GM18907 (cell line): Measurements from ENCODE around the gene IGFBP2.

Experiments
- ATAC-seq: cut with Tn5 transposase; IDR thresholded peaks from one replicate; pipeline ENCODE4 v1.9.1; 2021; ENCODE audit warnings: mild to moderate bottlenecking, moderate library complexity; ENCODE audit not compliant: unreplicated experiment

Gene IGFBP2

DNA sequence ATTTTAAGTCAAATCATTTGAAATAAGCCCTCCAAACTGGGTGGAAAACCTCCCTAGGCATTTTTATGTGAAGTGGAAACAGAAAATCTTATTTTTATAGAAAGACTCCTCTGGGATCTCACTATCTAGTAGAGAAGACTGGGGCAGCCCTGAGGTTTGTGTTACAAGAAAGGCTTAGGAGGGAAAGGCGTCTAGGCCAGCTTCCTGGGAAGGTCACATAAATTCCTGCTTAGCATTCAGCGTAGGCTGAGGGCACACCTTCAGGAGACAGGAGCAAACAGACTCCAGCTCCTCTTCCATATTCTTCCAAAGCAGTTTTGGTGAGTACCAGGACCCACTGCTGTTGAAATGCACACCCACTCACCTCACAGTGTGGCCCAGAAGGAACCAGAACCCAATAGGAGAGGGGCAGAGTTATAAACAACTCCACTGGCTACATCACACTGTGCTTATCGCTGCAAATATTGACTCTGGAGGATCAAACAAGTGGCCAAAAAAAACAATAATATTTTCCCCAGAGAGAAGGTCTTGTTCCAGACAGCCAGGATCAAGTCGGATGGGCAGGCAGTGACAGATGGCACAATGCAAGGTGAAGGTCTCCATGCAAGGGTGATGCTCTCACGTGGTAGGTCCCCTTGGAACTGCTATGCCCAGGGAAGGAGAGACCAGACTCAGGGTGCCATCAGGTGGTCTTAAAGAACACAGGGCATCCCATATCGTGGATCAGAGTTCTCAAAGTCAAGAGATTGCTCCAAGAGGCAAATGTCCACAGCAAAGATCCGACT lies 17.7 kb upstream of the IGFBP2 start:
- ATAC-seq: no peak

DNA sequence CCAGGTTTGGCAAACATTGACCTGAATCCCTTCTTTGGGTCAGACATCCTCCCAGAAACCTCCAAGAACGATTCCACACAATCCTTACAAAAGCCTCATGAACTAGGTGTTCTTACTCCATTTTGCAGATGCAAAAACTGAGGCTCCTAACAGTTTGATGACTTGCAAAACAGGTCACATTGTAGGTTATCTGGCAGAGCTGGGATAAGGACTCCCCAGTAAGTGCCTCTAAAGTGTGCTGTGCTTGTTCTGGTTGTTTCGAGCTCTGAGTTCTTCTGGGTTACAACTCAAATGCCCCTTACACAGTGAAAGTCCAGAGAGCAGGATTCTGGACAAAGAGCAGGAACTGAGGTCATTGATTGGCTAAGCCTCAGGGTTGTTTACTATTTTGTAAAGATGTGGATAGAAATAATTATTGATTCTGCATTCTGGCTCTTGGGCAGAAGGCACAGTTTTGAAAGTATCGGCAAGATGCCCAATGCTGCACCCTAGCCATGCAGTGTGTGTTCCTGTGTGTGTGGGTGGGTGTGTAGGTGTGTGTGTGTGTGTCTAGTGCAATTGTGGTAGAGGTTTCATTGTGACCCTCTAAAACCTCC lies 17.0 kb upstream of the IGFBP2 start:
- ATAC-seq: no peak

DNA sequence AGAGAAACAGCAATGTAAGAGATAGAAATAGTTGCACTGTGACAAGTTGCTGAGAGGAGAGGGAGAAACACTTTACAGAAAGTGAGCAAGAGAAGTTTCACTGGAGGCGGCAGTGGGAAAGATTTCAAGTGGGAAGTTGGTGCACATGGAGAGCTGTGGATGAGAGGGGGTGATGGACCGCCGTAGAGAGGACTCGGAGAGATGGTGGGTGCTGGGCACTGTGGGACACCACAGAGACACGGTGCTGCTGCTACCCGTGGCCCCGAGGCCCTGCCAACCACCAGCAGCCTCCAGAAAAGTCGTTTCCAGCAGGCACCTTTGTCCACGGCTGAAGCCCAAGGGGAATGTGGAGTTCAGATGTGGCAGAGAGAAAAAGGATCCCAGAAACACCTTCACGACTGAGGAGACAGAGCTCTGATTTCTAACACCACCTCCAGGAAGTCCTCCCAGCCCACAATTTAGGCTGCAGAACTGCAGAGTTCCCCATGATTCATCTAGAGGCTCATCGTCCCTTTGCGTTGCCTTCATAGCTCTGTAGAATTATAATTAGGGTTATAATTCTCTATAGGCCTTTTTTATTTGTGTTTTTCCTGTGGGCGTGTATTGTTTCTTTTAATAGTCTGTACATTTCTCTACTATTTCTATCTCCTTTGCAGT lies 15.9 kb upstream of the IGFBP2 start:
- ATAC-seq: no peak

DNA sequence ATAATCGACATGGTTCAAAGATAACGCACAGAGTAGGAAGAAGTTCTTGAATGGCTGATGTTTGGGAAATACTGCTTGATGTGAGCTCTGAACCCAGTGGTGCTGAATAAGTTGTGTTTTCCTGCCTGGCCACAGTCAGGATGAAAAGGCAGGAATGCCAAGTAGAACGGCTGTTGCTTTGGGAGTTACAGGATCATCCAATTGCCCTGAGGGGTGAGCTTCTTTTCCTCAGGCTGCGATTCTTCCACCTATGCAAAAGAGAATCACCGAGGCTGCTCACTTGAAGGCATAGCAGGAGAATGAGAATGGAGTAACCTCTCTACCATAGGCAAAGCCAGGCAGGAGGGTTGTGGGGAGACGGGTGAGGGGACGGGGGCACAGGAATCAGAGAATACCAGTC lies 14.4 kb upstream of the IGFBP2 start:
- ATAC-seq: no peak

DNA sequence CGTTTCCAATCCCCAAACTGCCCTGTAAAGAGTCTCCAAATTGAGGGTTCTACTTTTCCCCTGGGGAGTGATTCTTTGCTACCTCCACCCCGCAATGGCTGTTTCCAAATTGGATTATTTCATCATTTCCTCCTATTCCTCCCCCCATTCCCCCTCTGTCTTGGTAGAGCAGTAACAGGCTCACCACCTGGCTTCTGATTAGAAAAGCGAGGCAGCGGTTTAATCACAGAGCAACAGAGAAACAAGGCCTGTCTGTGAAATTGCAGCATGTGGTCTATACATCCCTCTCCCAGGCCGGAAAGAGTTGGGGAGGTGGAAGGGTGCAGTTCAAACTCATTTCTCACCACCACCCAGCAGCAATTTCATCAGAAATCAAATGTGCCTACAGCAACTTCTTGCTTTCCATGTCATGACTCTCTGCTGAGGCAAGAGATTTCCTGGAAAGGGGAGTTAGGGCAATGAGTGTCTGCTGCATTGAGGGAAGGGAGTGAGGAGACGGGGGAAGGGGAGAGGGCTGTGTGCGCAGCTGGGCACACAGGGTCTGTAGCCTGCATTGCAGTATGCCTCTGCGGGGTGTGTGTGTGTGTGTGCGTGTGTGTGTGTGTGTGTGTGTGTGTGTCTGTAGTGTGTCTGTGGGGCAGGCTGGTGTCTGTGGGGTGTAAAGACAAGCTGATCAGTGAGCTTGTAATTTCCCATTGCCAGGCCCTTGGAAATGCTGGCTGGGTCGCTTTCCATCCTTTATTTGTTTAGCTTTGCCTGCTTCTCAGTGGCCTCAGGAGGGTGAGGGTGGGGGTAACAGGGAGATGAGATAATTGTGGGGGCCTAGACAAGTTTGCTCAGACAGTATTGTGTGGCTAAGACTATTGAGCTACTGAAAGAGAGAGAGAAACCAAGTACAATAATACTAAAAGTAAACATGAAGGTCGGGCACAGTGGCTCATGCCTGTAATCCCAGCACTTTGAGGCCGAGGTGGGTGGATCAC lies 13.5 kb upstream of the IGFBP2 start:
- no peak for ATAC-seq

DNA sequence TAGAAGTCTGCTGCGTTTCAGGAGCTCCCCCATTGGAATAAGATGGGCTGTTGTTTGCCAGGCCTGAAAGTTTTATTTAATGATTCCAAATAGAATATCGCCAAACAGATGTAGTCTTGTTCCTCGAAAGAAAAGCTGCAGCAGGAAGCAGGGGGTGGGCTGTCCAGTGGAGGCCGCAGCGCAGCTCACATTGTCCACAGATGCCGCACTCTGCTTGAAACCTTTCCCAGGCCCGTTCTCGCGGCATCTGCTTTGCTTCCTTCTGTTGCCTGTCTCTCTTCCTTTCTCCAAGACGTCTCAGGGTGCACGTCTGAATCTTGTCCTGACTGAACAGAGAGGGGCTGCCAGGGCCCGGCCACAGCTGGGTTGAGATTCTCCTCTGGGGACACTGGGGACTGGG lies 12.4 kb upstream of the IGFBP2 start:
- ATAC-seq: no peak

DNA sequence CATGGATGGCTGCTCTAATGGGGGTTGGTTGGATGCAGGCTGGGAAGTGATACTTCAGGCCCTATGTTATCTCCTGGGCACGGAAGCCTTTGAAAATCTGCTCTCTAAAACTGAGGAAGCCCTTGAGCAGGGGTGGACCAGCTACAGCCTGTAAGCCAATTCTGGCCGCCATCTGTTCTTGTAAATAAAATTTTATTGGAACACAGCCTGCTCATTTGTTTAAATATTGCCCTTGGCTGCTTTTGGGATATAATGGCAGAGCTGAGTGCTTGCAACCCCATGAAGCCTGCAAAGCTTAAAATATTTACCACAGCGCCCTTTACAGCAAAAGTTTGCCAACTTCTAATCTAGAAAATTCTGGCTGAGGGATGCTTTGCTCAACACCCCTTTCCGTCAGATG lies 11.9 kb upstream of the IGFBP2 start:
- ATAC-seq: no peak

DNA sequence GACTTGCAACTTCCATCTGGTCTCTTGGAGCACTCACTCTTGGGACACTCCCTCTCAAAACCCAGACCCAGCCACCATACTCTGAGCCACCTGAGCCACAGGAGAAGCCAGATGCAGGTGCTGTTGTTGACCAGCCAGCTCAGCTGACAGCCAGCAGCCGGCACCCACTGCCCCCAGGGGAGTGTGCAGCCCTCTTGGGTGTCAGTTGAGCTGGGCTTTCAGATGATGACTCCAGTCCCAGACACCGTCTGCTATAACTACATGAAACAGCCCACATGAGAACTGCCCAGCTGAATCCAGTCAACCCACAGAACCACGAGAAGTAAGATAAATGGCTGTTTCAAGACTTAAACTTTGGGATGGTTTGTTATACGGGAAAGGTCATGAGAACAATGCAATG lies 10.7 kb upstream of the IGFBP2 start:
- no peak for ATAC-seq

DNA sequence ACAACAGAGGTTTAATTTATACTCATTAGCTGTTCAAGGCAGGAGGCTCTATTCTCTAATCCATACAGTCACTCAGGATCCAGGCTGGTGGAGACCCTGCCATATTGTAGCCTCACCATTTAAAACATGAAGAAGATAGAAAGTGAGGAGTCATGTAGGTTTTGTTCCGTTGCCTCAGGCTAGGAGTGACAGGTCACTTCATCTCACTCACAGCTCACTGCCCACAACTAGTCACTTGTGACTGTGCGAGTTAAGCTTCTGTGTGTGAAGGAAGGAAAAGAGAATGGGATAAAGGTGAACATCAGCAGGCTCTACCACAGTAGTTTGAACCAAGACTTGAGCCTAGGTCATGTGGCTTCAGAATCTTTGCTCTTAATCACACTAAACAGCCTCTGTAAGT lies 9.0 kb upstream of the IGFBP2 start:
- no peak for ATAC-seq

DNA sequence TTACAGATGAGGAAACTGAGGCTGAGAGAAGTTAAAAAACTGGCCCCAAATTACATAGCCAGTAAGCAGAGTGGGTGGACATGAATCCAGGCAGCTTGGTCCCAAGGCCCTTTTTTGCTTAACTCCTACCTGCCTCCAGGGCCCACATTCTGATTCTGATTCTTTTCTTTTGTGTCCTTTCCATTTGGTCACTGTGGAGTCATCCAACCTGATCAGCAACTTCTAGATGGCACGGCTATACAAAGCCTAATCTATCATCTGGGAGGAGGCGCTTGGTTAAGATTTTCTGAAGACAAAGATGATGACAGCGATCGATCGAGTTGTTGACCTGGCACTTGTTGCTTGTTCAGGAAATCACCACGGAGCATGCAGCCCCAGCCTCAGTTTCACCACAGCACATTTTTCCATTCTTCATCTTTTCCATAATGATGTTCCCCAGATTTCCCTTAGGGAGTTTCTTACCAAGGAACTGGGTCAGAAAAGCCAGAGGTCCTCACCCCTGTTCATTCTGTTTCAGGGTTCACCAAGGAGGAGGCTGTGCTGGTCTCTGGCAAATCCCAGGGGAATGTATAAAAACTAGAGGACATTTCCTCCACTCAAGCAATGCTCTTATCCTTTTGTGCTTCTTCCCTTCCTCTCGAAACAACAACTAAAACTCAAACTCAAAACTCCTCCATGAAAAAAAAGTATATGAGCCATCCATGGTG lies 6.9 kb upstream of the IGFBP2 start:
- ATAC-seq: no peak

DNA sequence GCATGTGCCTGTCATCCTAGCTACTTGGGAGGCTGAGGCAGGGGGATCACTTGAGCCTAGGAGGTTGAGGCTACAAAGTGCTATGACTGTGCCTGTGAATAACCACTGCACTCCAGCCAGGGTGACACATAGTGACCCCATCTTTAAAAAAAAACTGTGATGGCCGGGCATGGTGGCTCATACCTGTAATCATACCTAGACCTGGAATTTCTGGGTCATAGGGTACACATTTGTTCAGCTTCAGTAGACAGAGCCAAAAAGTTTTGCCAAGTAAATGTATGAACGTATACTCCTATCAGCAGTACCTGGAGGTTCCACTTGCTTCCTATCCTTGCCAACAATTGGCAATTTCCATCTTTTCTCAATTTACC lies 6.4 kb upstream of the IGFBP2 start:
- no peak for ATAC-seq

DNA sequence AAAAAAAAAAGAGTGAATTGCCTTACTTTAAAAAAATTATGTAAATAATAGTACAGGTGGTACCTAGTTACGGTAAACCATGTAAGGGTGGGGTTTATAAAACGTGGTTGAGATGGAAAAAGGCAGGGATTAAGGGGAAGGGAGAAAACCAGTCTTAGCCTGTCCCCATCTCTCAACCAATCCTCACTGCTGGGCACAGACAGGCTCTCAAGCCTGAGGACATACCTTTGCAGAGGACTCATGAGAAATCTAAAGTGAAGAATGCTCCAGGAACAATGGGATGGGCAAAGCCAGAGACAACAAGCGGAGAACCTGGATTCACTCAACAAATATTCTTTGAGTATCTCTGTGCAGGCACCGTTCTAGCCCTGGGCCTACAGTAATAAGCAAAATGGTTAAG lies 3.4 kb upstream of the IGFBP2 start:
- ATAC-seq: no peak

DNA sequence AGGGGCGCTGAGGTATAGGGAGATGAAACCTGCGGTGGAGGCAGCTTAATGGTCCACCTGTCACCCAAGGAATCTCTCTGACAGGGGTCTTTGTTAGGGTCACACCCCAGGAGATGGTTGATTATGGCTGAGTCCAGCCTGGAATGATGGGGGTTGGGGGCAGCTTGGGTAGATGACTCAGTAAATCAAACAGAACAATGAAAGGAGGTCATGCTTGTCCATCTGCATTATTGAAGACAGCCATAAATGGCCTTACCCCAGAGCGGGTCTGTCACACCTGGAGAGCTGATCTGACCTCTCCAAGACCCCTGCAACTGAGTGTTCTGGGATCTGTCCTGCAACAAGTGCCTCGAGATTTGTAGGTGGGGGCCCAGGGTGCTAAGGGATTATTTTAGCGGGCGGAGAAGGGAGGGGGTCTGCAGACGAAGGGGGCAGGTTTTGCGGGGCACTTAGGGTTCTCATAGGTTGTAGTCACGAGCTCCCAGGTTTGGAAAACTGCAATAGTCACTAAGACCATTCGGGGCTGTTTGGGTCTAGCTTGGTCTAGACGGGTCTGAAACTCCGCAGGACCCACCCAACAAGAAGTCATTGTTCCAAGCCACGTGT lies 771 bp upstream of the IGFBP2 start:
- ATAC-seq: no peak

DNA sequence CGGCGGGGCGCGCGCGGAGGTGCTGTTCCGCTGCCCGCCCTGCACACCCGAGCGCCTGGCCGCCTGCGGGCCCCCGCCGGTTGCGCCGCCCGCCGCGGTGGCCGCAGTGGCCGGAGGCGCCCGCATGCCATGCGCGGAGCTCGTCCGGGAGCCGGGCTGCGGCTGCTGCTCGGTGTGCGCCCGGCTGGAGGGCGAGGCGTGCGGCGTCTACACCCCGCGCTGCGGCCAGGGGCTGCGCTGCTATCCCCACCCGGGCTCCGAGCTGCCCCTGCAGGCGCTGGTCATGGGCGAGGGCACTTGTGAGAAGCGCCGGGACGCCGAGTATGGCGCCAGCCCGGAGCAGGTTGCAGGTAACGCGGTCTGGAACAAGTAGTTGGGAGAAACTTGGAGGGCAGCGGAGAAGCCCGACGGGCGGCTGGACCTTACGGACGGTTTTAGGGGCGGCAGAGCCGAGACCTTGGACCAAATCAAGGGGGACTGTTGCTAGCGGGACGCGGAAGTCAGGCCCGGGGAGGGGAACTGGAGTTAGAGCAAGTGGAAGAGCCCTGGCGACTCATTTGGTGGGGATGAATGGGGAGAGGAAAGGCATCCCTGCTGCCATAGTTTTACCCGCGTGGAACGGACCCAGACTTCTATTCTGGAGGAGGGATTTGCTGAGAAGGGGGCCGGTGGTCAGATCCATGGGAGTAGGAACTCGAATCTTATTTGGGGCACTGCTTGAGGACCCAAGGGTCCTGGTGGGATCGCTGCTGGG lies 573 bp downstream of the IGFBP2 start:
- ATAC-seq: no peak

DNA sequence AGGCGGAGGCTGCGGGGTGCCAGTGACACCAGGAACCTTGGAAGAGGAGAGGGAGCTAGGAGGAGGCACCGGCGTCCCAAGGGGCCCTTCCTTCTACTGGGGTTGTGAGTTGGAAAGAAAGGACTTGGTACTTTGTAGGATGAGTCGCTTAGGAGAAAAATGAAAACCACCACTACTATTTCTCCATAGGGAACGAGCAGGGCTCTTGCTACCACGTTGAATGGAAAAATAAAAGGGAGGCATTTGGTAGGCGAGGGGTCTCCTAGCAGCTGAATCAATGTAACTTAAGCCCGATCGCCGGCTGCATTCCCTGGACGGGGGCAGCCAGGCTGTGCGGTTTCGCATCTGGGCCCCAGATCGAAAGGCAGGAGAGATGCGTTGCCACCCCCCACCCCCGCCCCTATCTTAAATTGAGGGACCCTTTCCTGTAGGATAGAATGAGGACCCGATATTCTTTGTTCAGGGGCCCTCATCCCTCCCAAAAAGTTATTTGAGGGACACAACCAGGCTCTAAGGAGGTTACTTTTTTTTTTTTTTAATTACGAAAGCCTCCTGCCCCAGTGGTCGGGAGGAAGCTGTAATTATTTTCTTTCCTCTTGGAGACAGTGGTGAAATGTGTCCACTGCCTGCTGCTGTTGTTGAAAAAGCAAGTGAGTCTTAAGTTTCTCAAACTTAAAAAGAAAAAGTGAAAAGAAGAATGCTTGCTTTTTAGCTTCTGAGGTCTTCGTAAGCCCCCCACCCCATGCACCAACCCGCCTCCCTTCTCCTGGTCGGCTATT lies 1.3 kb downstream of the IGFBP2 start:
- no peak for ATAC-seq

DNA sequence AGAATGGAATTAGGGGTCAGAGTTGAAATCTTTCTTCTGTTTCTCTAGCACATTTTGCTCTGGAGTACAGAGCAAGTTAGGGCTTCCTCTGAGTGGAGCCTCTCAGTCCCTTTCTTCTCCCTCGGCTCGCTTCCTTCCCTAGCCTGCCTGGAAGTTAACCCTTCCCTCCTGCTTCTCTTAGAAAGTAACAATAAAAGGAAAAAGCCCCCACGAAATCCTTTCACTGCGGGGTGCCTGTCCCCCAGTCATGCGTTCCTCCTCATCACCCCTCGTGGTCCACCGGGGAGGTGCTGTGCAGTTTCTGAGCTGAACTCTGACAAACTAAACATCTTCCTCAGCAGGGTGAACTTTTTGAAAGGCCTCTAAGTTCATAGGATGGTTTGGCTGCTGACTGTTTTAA lies 2.0 kb downstream of the IGFBP2 start:
- no peak for ATAC-seq

DNA sequence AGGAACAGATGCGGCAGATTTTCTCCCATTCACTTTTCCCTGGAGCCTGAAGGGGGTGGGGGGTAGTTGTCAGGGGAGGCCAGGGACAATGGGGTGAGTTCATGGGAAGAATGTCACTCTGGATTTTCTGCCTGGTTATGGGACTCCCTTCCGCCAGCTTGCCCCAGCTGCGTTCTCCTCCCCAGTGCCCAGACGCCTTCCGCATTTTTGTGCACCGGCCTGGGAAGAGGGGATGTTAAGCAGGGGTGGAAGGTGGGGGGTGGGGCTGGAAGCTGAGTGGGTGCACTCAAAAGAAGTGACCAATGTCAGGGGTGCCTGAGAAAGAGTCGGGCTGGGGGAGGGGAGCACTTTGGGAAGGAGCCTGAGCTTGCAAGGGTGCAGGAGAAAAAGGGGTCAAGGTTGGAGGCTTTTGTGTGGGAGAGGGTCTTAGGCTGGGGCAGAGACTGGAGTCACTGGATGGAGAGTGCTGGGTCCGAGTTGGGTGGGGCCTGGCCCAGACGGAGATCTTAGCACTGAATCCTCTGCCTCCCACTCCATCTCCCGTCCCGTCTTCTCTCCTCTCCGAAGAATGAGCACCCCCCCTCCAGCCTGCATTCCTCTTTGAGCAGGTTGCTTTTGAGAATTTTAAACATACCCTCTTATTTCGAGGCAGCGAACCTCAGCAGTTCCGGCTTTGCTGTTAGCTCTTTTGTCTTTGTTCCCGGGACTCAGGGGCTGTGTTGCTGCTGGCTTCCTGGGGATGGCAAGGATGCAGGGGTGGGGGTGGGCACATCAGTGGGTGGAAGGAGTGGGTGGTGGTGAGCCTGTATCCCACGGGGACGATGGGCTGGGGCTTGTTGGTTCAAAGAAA lies 2.7 kb downstream of the IGFBP2 start:
- no peak for ATAC-seq
